GM21717 (cell line): Measurements from ENCODE around the gene UBE2H.
"Not testable (repeated sequence)": the region's sequence is repeated elsewhere in the genome, so short reads cannot be mapped to it uniquely, and the experiment has no call there.

ENCODE experiments used
- ATAC-seq: cut with Tn5 transposase; IDR thresholded peaks from one replicate; pipeline ENCODE4 v1.9.1; 2021; ENCODE audit warnings: mild to moderate bottlenecking, moderate library complexity; ENCODE audit not compliant: unreplicated experiment

Gene UBE2H

DNA sequence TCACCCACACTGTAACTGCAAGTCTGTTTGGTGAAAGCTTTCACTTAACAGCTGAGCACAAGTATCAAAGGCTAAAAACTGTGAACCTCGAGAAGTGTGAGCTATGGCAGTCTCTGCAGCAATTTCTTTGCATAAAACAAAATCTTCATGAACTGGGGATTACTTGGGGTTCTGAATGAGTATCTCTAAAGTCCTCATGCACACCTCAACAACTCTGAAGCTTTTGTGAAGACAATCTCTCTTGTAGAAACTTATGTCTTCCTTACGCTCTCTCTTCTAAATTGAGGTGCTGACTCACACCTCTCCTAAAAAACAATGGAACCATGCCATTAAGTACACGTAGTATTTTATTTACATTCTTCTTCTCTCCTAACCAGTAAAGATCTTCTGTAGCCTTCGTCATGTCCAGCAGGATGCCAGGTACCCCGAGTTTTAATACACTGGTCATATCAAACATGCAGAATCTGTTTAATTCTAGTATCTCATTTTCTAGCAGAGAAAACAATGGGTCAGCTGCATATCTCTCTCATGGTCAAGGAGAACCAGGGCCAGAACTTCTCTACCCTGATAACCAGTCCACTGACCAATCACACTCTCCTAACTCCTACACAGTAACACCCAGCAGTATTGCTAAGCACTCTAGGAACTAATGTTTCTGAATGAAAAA is 76.9 kb downstream of the UBE2H start:
- no peak for ATAC-seq

DNA sequence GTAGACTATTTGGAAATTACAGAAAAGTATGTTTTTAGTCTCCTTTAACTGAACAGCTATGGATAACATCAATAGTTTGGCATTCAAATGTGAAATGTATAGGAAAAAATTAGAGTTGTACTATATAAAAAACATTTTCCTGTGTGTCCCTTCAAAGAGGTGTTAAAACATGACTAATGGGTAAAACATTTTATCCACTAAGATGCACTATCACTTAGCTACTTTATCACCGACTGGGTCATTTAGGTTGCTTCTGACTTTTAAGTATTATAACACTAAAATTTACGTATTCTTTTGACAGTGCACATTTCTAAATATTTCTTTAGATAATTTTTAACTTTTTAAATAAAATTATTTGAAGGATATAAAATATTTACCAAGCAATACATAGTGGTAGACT is 77.6 kb downstream of the UBE2H start:
- no peak for ATAC-seq

DNA sequence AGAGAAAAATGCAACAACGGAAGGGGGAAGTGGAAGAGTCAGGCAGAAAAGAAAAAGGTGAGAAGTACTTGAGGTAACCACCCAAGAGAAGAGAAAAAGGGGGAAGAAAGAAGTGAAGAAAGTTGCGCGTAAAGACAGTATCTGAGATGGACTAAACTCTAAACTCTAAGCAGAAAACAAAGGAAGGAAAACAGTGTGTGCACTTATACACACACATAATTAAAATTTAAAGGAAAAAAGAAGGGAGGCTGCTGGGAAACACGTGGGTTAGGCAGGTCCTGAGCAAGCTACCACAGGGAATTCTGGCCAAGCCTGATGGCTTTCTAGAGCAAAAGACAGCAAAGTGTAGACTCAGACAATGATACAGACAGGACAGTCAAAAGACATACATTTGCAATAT is 78.0 kb downstream of the UBE2H start:
- ATAC-seq = no peak

DNA sequence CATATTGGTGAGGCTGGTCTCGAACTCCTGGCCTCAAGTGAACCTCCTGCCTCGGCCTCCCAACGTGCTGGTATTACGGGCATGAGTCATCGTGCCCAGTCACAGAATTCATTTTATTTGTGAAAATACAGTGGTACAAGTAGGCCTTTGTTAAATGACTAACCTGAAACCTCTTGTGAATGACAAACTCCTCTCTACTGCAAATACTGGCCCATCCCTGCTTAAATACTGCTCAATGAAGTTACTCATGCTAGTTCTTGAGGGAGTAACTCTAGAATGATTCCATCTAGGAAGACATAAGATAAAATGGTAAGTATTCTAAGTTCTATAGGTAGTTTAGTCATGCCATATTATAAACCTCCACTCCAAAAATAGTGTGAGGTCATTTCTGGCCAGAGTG is 80.7 kb downstream of the UBE2H start:
- ATAC-seq = no peak

DNA sequence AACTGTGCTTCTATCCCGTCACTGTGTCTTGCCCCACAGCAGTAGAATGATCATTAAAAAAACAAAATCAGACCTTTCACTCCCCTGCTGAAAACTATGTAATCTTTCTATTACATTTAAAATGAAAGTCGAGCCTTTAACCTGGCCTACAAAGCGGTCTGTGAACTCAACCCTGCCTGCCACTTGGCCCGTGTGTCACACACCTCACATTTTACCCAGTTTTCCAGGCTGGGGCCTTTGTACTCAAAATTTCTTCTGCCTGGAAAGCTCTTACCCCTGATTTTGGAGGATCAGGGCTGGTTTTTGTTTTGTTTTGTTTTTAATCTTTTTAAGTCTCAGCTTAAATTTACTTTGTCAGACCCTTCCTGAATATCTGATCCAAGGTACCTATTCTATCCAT is 82.1 kb downstream of the UBE2H start:
- ATAC-seq = no peak

DNA sequence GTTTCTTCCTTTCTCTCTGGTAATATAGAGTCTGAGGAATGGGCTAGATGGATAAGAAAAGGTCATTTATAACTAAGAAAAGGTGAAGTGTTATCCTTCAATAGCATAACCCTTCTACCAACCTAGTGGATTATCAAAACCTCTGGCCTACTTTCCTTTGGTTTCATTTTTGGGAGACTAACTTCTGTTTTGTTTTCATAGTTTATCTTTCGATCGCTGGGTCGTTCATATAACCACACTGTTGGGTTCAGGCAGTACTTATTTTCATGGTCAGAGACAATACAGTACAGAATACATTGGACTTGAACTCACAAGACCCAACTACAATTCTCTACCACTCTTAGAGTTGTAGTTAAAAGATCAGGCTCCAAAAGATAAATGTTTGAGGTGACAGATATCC is 86.5 kb downstream of the UBE2H start:
- no peak for ATAC-seq

DNA sequence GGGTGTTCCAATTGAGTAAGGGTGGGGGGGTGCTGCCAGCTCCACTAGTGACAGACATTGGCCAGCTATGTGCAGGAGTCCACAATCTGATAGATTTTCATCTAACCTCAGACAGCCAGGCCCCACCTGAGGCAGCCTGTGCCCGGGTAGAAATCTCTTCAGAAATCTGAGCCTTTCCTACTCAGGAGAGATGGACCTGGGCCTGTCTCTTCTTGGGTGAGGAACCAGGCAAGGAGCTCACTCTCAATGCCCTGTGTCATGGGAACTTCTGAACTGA is 86.9 kb downstream of the UBE2H start:
- ATAC-seq = no peak

DNA sequence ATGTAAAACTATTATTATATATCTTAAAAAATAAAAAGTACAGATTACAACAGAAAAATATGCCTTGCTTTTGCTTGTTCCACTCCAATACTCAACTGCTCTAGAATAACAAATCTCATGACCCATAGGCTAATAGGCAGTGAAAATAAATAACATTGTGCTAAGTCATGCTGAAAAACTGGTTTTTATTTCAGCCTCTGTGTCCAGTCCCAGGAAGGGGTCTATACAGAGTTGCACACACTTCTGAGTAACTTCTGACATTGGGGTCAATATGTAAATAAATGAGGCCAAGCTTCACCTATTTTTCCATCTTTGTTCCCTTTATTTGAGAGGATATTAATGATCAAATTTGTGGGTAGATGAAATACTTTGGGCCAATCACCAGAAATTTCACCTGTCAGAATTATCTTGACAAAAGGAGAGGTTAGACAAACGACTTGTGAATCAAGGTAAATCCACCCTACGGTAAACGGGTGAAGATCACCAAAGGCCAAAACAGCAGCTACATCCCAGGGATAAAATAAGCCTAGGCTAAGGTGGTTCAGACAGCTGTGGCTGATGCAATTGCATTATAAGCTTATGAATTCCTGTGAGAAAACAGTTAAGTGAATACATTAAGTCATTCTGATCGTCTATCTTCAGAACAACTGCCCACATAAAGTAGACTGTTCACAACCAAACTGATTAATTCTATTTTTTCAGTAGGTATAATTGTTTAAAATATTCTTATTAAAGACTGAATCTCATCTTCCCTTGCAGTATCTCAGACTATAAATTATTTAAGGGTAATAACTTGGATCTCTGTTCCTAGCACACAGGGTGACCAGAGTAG is 87.5 kb downstream of the UBE2H start:
- no peak for ATAC-seq

DNA sequence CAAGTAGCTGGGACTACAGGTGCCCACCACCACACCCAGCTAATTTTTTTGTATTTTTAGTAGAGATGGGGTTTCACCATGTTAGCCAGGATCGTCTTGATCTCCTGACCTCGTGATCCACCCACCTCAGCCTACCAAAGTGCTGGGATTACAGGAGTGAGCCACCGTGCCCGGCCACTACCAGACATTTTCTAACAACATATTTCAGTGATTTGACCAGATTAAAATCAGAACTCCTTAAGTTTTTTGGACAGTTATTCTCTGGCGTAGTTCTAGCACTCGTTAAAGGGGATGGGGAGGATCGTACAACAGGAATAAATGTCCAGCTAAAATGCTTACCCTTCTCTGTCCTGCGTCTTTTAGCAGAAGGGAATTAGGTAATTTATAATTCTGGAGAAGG is 88.1 kb downstream of the UBE2H start:
- not testable (repeated sequence) for ATAC-seq

DNA sequence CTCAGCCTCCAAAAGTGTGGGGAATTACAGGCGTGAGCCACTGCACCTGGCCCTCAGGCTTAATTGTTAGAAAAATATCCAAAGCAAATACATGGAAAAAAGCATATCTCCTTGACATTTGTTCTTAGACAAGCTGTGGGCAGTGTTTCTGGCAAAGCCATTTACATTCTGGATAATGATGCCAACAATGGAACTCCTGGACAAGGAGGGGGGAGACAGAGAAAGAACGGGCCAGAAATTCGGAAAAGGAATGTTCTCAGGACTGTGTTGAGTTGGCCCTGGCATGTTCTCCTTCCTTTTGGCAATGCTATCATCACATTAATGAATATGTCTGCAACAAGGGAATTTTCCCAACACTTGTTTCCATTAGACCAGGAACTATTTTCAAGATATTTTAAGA is 88.7 kb downstream of the UBE2H start:
- ATAC-seq = no peak

DNA sequence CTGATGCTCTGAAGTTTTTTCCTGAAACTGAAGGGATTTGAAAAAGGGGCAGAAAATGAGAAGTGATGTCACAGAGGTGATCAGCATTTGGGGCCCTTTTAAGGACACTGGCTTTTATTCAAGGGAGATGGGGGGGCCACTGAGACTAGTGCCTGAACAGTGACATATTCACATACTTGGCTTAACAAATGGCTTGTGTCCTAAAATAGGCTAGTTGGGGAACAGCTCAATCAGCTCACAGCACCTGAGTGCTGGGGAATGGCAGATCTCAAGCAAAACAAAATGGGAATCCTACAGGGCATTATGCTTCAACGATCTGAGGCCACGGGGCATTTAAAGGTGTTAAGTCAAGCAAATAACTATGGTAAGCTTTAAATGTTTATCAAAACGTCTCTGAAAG is 90.1 kb downstream of the UBE2H start:
- no peak for ATAC-seq

DNA sequence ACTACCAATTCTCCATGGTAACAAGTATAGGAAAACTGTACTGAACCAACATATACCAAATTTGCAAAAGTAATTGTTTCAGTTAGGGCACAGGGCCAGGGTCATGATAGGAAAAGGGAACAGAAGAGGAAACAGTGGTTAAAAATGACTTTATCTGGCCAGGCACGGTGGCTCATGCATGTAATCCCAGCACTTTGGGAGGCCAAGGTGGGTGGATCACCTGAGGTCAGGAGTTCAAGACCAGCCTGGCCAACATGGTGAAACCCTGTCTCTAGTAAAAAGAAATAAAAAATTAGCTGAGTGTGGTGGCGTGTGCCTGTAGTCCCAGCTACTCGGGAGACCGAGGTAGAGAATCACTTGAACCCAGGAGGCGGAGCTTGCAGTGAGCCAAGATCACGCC is 92.0 kb downstream of the UBE2H start:
- ATAC-seq = not testable (repeated sequence)

DNA sequence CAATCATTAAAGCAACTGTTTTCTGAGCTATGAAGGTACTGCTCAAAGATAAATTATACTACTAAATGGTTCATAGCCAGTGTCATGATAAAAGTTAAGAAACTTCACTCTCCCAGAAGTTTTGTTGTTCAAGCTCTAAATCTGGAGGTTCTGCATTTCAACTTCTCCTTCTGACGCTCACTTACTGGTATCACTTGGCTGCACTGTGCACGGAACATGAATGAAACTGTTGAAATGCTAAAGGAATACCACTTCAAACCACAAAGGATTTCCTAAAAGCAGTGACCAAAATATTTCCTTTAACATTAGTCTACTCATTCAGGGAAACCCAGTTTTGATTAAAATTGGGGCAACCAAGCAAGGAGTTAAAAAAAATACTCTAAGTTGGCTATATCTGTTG is 93.6 kb downstream of the UBE2H start:
- peak; percentile 52 for ATAC-seq

DNA sequence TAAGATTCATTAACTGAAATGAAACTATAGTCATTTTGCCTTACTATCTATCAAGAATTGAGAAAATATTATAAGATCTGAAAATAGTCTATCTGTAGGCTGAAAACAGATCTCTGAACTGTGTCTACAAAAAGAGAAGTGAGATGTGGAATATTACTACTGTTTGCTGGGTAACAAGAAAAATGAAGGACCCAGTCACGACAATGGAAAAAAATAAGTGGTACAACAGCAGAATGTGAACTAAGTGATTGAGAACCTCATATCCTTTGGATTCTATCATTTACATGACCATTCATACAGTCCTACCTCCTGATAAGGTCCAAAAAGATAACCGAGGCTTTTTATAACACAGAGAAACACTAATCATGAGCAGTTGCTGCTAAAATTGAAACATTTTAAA is 94.3 kb downstream of the UBE2H start:
- no peak for ATAC-seq

DNA sequence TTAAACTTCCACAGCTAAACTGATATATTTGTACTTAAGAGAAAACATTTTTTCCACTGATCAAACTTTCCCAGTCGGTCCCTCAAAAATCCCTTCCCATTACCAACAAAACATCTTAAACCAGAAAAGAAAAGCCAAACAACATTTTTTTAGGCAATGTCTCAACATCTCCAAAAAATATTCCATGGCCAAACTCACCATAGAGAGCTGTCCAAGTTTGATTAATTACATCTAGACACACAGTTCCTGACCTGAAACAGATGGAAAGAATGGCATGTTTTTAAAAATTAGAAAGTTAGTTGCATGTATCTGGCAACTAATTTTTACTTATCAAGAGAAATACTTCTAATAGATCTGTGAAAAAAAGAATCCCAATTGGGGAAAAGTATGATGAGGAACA is 95.4 kb downstream of the UBE2H start:
- no peak for ATAC-seq

DNA sequence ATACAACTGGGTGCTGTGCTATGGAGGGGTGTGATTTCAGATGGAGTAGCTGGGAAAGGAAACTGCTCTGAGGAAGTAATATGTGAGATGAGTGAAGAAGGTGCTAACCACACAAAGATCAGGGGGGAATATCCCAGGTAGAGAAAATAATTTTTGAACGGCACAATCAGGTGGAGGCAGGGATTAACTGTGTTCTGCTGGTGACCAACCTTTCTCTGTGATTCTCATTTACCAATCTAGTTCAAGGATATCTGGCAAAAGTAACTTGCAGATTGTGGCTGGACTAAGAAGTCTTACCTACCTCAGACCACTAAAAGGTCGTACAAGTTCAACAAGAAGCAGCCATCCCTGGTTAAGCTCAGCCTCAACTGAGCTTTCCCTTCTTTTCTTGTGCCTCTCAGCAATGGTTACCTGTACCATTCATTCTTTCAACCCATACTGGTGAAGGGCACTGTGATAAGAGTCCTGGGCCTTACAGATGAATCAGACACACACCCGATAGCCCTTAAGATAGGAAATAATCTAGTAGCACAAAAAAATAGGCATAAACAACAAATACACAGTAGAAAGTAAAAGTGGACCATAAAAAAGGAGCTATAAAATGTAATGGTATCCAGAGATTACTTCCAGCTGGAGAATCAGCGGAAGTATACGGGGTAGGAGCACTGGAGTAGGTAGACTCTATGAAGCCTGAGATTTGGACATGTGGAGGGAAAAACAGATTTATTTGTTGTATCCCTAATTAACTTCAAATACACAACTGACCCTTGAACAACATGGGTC is 96.6 kb downstream of the UBE2H start:
- ATAC-seq = no peak

DNA sequence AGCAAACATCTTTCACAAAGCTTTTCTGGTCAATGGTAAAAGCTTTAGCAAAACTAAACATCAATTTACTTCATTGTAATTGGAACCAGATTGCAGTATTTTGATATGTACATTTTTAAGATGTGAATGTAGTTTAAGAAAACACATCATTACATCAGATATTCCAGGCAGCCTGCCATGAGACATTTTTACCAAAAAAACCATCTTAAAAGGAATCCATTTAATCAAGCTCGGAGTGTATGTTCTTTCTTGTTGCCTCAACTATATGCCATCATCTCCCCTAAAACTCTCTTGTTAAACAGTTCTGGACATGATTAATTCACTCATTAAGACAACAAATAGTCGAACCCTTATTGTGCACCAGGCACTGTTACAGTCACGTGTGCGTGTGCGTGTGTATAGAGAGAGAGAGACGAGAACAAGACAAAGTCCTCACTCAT is 97.5 kb downstream of the UBE2H start:
- ATAC-seq = no peak

DNA sequence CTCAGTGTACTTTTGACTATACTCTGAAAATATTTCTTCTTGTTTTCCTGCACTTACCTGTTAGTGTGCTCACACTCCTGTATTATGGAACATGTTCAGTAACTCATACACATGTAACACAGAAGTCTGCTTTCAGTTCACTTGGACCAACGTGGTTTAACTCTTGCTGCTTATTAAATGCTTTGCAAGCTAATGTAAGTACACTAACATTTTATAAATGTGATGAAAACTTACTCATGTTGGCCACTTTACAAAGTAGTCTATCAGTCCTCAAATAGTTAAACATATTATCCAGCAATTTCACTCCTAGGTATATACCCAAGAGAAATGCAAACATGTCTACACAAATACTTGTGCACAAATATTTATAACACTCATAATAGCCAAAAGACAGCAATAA is 98.4 kb downstream of the UBE2H start:
- no peak for ATAC-seq

DNA sequence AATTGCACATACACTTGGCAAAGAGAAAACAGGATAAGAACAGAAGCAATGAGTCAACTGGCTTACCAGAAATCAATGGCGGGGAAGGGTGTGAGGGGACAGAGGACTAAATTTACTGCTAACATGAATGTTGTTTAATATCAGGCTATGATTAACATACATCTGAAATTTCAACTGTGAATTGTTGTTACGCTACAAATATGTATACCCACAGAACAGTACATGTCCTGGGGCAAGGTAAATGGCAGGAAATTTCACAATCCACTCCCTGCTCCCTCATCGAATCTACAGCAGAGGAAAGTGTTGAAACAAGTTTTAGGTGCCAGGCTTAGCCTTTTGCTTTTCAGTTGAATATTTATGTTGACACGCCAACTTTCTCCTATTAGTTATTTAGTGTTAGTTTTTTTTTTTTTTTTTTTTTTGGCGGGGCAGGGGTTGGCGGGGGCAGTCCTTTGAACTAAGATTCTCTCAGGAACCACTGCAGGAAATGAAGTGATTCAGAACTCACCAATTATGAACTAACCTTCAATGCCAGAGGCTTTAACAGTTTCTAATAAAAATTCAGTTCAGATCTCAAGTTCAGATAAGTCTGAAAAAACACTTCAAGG is 99.0 kb downstream of the UBE2H start:
- ATAC-seq = no peak

DNA sequence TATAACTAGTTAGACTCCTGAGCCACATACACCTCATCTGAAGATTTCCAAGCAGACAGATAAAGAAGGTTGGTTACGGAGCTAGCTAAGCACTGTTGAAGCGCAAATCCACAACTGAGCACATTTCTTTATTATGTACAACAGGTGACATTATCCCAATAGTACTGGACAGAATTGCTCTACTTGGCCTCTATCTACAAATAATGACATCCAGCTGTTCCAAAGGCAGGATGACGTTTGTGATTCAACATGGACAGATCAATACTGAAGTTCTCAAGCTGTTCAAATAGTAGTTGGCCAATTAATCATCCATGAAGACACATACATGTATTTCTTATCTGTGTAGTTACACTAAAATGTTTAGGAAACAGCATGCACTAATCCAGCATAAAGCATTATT is 101.0 kb downstream of the UBE2H start:
- ATAC-seq = no peak

DNA sequence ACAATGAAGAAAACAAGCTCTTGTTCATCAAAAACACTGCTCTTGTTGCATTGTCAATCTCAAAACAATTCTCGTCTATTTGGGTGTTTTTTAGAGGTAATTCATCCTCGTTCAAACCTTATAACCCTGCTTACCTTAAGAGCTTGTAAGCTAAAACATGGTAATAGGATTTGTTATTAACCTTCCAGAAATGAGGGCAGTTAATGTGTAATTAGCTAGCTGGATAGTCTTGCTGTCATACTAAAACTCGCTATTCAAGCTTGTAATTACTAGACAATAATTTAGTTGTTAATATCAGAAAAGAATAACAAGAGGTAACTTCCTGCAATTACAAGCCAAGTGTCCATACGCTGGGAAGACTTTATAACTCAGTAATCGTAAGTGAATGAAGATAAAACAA is 101.6 kb downstream of the UBE2H start:
- no peak for ATAC-seq

DNA sequence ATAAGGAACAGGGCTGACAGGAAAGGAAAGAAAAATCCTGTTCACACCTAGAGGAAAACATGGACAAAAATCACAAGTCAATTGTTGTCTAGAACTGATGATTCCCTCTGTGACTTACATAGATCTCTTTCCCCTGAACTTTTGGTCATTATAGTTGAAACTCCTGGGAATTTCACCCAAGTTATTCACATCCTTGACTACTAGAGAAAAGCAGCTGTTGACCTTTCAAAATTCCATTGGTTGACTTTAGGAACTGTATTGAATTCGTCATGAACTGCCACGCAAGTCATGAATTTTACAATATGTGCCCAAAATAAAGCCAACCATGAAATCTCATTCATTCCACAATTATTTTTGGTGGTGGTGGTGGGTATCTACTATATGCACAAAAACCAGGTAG is 104.3 kb downstream of the UBE2H start:
- no peak for ATAC-seq
